Smooth muscle cell (in vitro differentiated cells): ENCODE data around the gene PRICKLE2. TPM values are rescaled to one million over a fixed set of nuclear protein-coding genes. Genes with fewer than 3 reads are reported as not detected.

Experiments used
- DNase-seq: peaks from one replicate; lab custom pipeline; 2025; ENCODE audit not compliant: unreplicated experiment; lab: John Stamatoyannopoulos, UW
- H2AFZ ChIP-seq: fragments of 200-600 bp; sonication (generic); 2 replicates; pipeline ENCODE4 v1.6.0; 2016; ENCODE audit warnings: antibody characterized with exemption, low read depth, mild to moderate bottlenecking
- H3F3A ChIP-seq: fragments of 200-600 bp; sonication (generic); 2 replicates; pipeline ENCODE4 v1.6.0; 2017; ENCODE audit warnings: antibody characterized with exemption, low read depth
- H3K27ac ChIP-seq: fragments of 200-600 bp; sonication (generic); 2 replicates; pipeline ENCODE4 v1.5.1; 2016; ENCODE audit warnings: low read depth, mild to moderate bottlenecking
- H3K27me3 ChIP-seq: fragments of 200-600 bp; sonication (generic); 2 replicates; pipeline ENCODE4 v1.6.1; 2016; ENCODE audit warnings: low read depth, mild to moderate bottlenecking
- H3K36me3 ChIP-seq: fragments of 200-600 bp; sonication (generic); 2 replicates; pipeline ENCODE4 v1.5.1; 2016; ENCODE audit warnings: low read depth
- H3K4me1 ChIP-seq: fragments of 200-600 bp; sonication (generic); 2 replicates; pipeline ENCODE4 v1.5.1; 2016; ENCODE audit warnings: low read depth
- H3K4me2 ChIP-seq: fragments of 200-600 bp; sonication (generic); 2 replicates; pipeline ENCODE4 v1.6.0; 2016; ENCODE audit warnings: mild to moderate bottlenecking
- H3K4me3 ChIP-seq: fragments of 200-600 bp; sonication (generic); 2 replicates; pipeline ENCODE4 v1.5.1; 2016; ENCODE audit warnings: mild to moderate bottlenecking
- H3K79me2 ChIP-seq: fragments of 200-600 bp; sonication (generic); 2 replicates; pipeline ENCODE4 v1.6.0; 2016; ENCODE audit warnings: low read depth, mild to moderate bottlenecking
- H3K9ac ChIP-seq: fragments of 200-600 bp; sonication (generic); 2 replicates; pipeline ENCODE4 v1.6.0; 2016; ENCODE audit warnings: low read depth
- H3K9me3 ChIP-seq: fragments of 200-600 bp; sonication (generic); replicated peaks from 2 replicates; pipeline ENCODE4 v1.5.1; 2016; ENCODE audit warnings: low read depth
- H4K20me1 ChIP-seq: fragments of 200-600 bp; sonication (generic); 2 replicates; pipeline ENCODE4 v1.6.0; 2016; ENCODE audit warnings: low read depth
- WGBS: methylation state at CpG from one replicate; pipeline ENCODE4 v1.1.7; 2016; ENCODE audit warnings: low lambda C conversion rate; 5-methylcytosine and 5-hydroxymethylcytosine counted together
- polyA plus RNA-seq: library from polyadenylated mRNA; unstranded; fragments of >200 nt; fragmentation: Nextera tagmentation; extraction: Ambion mirVana; gene quantifications from 2 replicates; pipeline ENCODE4 v1.2.1, GENCODE V29; 2016
- total RNA-seq: library from RNA; depleted of rRNA; stranded (reverse); fragments of >200 nt; gene quantifications from 2 replicates; pipeline ENCODE4 v1.2.3, GENCODE V29; 2014
- TF ChIP-seq, protein P1 (sequence below): fragments of 200-600 bp; sonication (generic); IDR thresholded peaks from 2 replicates; pipeline ENCODE4 v1.5.1; 2017; ENCODE audit warnings: borderline replicate concordance, mild to moderate bottlenecking, antibody characterized with exemption; ENCODE audit not compliant: insufficient read depth, poor library complexity, severe bottlenecking

Gene PRICKLE2
- total and polyA plus RNA-seq, 2 experiments from 2014 or later = 7.8 to 49.9 TPM

DNA sequence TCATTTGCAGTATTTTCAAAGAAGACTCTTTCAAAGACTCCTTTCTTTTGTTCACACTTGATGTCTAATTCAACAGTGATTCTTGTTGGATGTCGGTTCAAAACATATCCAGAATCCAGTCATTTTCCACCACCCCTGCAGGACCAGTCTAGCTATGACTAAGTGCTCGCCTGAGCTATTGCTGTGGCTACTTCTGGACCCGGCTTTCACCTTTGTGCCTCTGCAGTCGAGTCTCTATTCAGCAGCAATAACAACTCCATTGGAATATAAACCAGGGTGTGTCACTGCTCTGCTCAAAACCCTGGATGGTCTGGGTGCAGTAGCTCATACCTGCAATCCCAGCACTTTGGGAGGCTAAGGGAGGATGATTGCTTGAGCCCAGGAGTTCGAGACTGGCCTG is 55.0 kb downstream of the PRICKLE2 start:
- Histone ChIP-seq H3K36me3 (no peaks in the 10 kb centered on the region), H2AFZ (no peak overlapping the region), H3K27ac (no peak overlapping the region), H3K4me2 (no peak overlapping the region), H3K4me1 (peaks cover 3% of the 10 kb centered on the region), H3K79me2 (peaks cover 27% of the 10 kb centered on the region), H3K27me3 (no peaks in the 10 kb centered on the region), H3F3A (no peaks in the 10 kb centered on the region), H3K9ac (no peak overlapping the region), H3K9me3 (no peaks in the 10 kb centered on the region), H4K20me1 (peaks cover 42% of the 10 kb centered on the region), H3K4me3 (no peak overlapping the region)
- 64% methylated on average over 5 of the region's 5 CpGs for WGBS
- TF ChIP-seq, protein P1, sequence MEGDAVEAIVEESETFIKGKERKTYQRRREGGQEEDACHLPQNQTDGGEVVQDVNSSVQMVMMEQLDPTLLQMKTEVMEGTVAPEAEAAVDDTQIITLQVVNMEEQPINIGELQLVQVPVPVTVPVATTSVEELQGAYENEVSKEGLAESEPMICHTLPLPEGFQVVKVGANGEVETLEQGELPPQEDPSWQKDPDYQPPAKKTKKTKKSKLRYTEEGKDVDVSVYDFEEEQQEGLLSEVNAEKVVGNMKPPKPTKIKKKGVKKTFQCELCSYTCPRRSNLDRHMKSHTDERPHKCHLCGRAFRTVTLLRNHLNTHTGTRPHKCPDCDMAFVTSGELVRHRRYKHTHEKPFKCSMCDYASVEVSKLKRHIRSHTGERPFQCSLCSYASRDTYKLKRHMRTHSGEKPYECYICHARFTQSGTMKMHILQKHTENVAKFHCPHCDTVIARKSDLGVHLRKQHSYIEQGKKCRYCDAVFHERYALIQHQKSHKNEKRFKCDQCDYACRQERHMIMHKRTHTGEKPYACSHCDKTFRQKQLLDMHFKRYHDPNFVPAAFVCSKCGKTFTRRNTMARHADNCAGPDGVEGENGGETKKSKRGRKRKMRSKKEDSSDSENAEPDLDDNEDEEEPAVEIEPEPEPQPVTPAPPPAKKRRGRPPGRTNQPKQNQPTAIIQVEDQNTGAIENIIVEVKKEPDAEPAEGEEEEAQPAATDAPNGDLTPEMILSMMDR = no peak
- no peak for DNase-seq

DNA sequence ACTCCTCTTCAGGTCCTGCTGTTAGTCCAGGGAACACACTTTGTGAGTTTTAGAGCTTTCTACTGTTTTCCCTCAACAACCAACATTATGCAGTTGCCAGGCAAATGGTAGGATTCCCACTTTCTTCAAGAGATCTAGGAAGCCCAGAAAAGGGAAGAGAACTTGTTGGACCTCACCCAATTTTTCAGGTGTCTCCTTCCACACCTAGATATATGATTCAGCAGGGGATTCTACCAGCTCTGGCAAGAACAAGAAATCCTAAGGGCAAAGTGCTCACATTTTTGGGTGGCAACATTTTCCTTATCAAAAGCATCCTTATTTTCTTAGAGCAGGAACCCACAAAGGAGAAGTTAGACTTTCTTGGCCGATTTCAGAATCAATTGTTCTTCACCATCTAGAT is 57.4 kb downstream of the PRICKLE2 start:
- WGBS = 100% methylated on average over 1 of the region's 1 CpG
- no peaks in the 10 kb centered on the region for H3K36me3 ChIP-seq
- no peaks in the 10 kb centered on the region for H3K9me3 ChIP-seq
- H3K27ac ChIP-seq = peak overlapping the region; percentile 6
- H3K4me2 ChIP-seq = no peak overlapping the region
- no peak overlapping the region for H3K9ac ChIP-seq
- H3F3A ChIP-seq = no peaks in the 10 kb centered on the region
- H3K4me1 ChIP-seq = peaks cover 11% of the 10 kb centered on the region
- TF ChIP-seq, protein P1 = no peak
- no peaks in the 10 kb centered on the region for H3K27me3 ChIP-seq
- H2AFZ ChIP-seq = no peak overlapping the region
- no peak overlapping the region for H3K4me3 ChIP-seq
- peaks cover 39% of the 10 kb centered on the region for H4K20me1 ChIP-seq
- peaks cover 20% of the 10 kb centered on the region for H3K79me2 ChIP-seq
- no peak for DNase-seq

DNA sequence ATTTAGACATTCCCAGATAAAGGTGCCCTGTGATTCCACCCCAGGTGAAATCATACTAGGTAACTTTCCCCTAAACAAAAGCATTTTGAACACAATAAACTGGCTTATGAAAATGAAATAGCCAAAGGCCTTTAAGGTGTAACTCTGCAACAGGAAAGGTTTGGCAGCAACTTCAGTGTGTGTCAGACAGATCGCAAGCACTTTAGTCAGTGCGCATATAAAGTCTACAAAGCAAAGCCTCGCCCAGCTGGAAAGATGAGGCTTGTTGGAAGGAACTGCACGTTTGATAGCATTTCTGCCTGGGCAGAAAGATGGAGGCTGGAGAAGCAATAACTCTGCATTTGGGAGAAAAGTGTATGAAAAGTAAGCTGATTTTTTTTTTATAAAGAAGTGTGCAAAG is 57.9 kb downstream of the PRICKLE2 start:
- no peak overlapping the region for H3K4me3 ChIP-seq
- no peaks in the 10 kb centered on the region for H3K36me3 ChIP-seq
- H3K27me3 ChIP-seq = no peaks in the 10 kb centered on the region
- no peak overlapping the region for H2AFZ ChIP-seq
- H3K4me2 ChIP-seq = no peak overlapping the region
- H3F3A ChIP-seq = no peaks in the 10 kb centered on the region
- peaks cover 11% of the 10 kb centered on the region for H3K4me1 ChIP-seq
- 92% methylated on average over 4 of the region's 4 CpGs for WGBS
- H3K27ac ChIP-seq = peak overlapping the region; percentile 6
- H3K79me2 ChIP-seq = peaks cover 20% of the 10 kb centered on the region
- H3K9me3 ChIP-seq = no peaks in the 10 kb centered on the region
- no peak overlapping the region for H3K9ac ChIP-seq
- TF ChIP-seq, protein P1 = no peak
- no peak for DNase-seq
- H4K20me1 ChIP-seq = peaks cover 34% of the 10 kb centered on the region

DNA sequence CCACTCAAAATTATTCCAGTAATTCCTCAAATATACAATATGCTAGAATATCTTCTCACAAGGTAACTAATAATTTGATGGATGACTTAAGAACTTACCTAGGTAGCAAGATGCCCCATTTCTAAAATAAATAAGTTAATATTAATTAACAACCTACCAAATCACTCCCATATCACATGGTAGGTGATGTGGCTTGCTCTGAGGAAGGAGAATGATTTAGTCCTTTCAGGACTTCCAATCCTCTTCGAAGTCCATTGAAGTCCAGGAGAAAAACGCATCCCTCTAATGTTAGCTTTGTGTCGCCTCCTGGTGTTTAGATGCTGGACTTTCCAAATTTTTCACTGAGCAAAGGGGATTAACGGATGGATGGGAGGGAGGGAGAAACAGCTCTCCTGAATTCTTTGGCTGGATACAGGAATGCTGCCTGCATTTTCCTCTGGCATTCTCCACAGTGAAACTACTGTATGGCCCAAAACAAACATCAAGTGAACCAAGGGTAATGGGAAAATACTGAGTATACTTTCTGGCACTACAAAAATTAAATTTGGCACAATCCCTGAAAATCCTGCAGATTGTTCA is 58.6 kb downstream of the PRICKLE2 start:
- no peaks in the 10 kb centered on the region for H3K27me3 ChIP-seq
- no peak for DNase-seq
- TF ChIP-seq, protein P1 = peak; percentile 6
- 78% methylated on average over 4 of the region's 4 CpGs for WGBS
- no peak overlapping the region for H3K27ac ChIP-seq
- H3K4me3 ChIP-seq = no peak overlapping the region
- no peak overlapping the region for H3K4me2 ChIP-seq
- H3K4me1 ChIP-seq = peaks cover 15% of the 10 kb centered on the region
- peaks cover 30% of the 10 kb centered on the region for H4K20me1 ChIP-seq
- peaks cover 20% of the 10 kb centered on the region for H3K79me2 ChIP-seq
- no peak overlapping the region for H2AFZ ChIP-seq
- no peaks in the 10 kb centered on the region for H3K9me3 ChIP-seq
- no peaks in the 10 kb centered on the region for H3F3A ChIP-seq
- H3K36me3 ChIP-seq = no peaks in the 10 kb centered on the region
- H3K9ac ChIP-seq = no peak overlapping the region
